Measurements from ENCODE around the gene HHIP.

The HHIP gene

GRCh38 chr4:144645631-144646522 is at the start of gene HHIP:
HHIP (plus strand) TSS chr4:144646156; CDS start chr4:144646676, 520 bp downstream.
- no peak for DNase-seq (ENCODE audit: low read depth in 2 of 2)

GRCh38 chr4:144597171-144597570 is 48.8 kb upstream of the HHIP start:
- DNase-seq (ENCODE audit: low read depth in 2 of 2): no peak

- no peak for DNase-seq (ENCODE audit: low read depth in 2 of 2)
Measured at GRCh38 chr4:144599621-144600020, 46.3 kb upstream of the HHIP start.

- no peak for DNase-seq (ENCODE audit: low read depth in 2 of 2)
Measured at GRCh38 chr4:144611850-144612249, 34.1 kb upstream of the HHIP start.

GRCh38 chr4:144614850-144615585 is 30.9 kb upstream of the HHIP start:
- DNase-seq (ENCODE audit: low read depth in 2 of 2): no peak

- no peak for DNase-seq (ENCODE audit: low read depth in 2 of 2)
Measured at GRCh38 chr4:144621681-144622080, 24.3 kb upstream of the HHIP start.

- no peak for DNase-seq (ENCODE audit: low read depth in 2 of 2)
Measured at GRCh38 chr4:144627663-144628076, 18.3 kb upstream of the HHIP start.

GRCh38 chr4:144633215-144633614 is 12.7 kb upstream of the HHIP start:
- no peak for DNase-seq (ENCODE audit: low read depth in 2 of 2)

- no peak for DNase-seq (ENCODE audit: low read depth in 2 of 2)
Measured at GRCh38 chr4:144634978-144635747, 10.8 kb upstream of the HHIP start.

- no peak for DNase-seq (ENCODE audit: low read depth in 2 of 2)
Measured at GRCh38 chr4:144644368-144645101, 1.4 kb upstream of the HHIP start.

GRCh38 chr4:144645102-144645630 is 790 bp upstream of the HHIP start:
- no peak for DNase-seq (ENCODE audit: low read depth in 2 of 2)

GRCh38 chr4:144646523-144647094 is 653 bp downstream of the HHIP start:
- no peak for DNase-seq (ENCODE audit: low read depth in 2 of 2)

GRCh38 chr4:144647095-144647561 is 1.2 kb downstream of the HHIP start:
- DNase-seq (ENCODE audit: low read depth in 2 of 2): no peak

GRCh38 chr4:144647590-144647989 is 1.6 kb downstream of the HHIP start:
- no peak for DNase-seq (ENCODE audit: low read depth in 2 of 2)

- no peak for DNase-seq (ENCODE audit: low read depth in 2 of 2)
Measured at GRCh38 chr4:144648042-144648441, 2.1 kb downstream of the HHIP start.

- no peak for DNase-seq (ENCODE audit: low read depth in 2 of 2)
Measured at GRCh38 chr4:144649646-144650045, 3.7 kb downstream of the HHIP start.

- DNase-seq (ENCODE audit: low read depth in 2 of 2): no peak
Measured at GRCh38 chr4:144650311-144651005, 4.5 kb downstream of the HHIP start.

- DNase-seq (ENCODE audit: low read depth in 2 of 2): no peak
Measured at GRCh38 chr4:144653781-144654545, 8.0 kb downstream of the HHIP start.

GRCh38 chr4:144655491-144655890 is 9.5 kb downstream of the HHIP start:
- no peak for DNase-seq (ENCODE audit: low read depth in 2 of 2)

Data from stimulated activated CD4-positive, alpha-beta T cell treated with anti-CD3 and anti-CD28 coated beads, Interleukin-15, amount 100 ng/mL, for 48 hours (primary cell).